ENCODE results near the gene POLG2.
"Not testable (repeated sequence)": the region's sequence is repeated elsewhere in the genome, so short reads cannot be mapped to it uniquely, and the experiment has no call there.

The POLG2 gene

GRCh38 chr17:64480951-64481350, 15.9 kb downstream of the POLG2 start:
- TF ChIP-seq CTCF (conservative IDR thresholded peaks at IDR 0.05): no peak
- H3K27ac ChIP-seq: no peak overlapping the region

GRCh38 chr17:64477849-64478248, 19.0 kb downstream of the POLG2 start:
- H3K27ac ChIP-seq: no peak overlapping the region; the same call in 1 of the 2 replicates
- TF ChIP-seq CTCF (conservative IDR thresholded peaks at IDR 0.05): no peak

- no peak for TF ChIP-seq CTCF (conservative IDR thresholded peaks at IDR 0.05)
- H3K27ac ChIP-seq: no peak overlapping the region
Observed at GRCh38 chr17:64472564-64472963, 24.3 kb downstream of the POLG2 start.

- TF ChIP-seq CTCF (conservative IDR thresholded peaks at IDR 0.05): no peak
- H3K27ac ChIP-seq: no peak overlapping the region
Observed at GRCh38 chr17:64471440-64471839, 25.4 kb downstream of the POLG2 start.

GRCh38 chr17:64470625-64471024, 26.2 kb downstream of the POLG2 start:
- no peak for TF ChIP-seq CTCF (conservative IDR thresholded peaks at IDR 0.05)
- no peak overlapping the region for H3K27ac ChIP-seq

GRCh38 chr17:64466834-64467233, 30.0 kb downstream of the POLG2 start:
- H3K27ac ChIP-seq: not testable (repeated sequence)

- H3K27ac ChIP-seq: no peak overlapping the region
- no peak for TF ChIP-seq CTCF (conservative IDR thresholded peaks at IDR 0.05)
Observed at GRCh38 chr17:64466019-64466735, 30.7 kb downstream of the POLG2 start.

GRCh38 chr17:64461788-64462187, 35.1 kb downstream of the POLG2 start:
- no peak for TF ChIP-seq CTCF (conservative IDR thresholded peaks at IDR 0.05)
- H3K27ac ChIP-seq: no peak overlapping the region

Measured in VCaP (cell line).